GM19468 (cell line): Measurements from ENCODE around the gene CCNL1.
"Not testable (repeated sequence)": the region's sequence is repeated elsewhere in the genome, so short reads cannot be mapped to it uniquely, and the experiment has no call there.

Experiments used
- ATAC-seq: cut with Tn5 transposase; IDR thresholded peaks from one replicate; pipeline ENCODE4 v1.9.1; 2021; ENCODE audit warnings: mild to moderate bottlenecking, moderate library complexity, moderate number of reproducible peaks; ENCODE audit not compliant: unreplicated experiment; ENCODE audit errors: extremely low read depth

CCNL1 gene

DNA sequence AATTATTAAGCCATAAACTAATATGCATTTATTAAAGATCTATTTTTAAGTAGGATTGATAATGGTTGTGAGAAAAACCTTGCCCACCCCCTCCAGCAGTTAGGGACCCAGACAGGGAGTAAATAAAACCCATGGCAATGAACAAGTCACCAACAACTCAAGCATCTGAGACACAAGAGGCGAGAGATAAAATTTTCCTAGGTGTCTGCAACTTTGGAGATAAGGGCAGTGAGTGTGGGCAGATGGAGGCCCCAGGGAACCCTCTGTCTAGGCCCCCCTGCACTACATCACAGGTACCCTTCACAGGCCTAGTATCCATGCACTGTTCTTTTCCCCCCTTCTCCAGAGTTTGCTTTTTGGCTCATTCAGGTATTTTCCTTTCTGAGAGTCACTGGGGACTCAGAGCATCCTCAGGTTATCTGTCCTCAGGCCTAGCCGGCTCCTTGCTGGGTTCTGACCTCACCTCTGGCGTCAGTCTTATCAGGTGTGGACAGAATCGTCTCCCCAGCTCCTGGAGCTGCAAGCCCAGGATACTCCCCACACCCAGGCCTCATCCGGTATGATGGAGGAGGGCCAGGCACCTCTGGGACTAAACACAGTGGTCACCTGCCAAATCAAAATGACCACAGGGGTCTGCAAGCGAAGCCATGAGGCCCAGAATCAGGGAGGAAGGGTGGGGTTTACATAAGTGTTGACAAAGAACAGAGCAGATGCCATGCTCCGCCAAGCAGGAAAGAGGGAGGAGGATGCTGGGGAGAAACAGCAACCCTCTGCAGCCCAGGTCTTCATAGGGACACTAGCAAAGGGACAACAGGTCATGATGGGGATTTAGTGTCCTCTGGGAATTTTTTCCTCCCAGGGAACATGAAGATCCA, 50.4 kb downstream of the CCNL1 start:
- ATAC-seq: no peak

GRCh38 chr3:157107644-157108133, 52.3 kb downstream of the CCNL1 start:
- no peak for ATAC-seq

DNA sequence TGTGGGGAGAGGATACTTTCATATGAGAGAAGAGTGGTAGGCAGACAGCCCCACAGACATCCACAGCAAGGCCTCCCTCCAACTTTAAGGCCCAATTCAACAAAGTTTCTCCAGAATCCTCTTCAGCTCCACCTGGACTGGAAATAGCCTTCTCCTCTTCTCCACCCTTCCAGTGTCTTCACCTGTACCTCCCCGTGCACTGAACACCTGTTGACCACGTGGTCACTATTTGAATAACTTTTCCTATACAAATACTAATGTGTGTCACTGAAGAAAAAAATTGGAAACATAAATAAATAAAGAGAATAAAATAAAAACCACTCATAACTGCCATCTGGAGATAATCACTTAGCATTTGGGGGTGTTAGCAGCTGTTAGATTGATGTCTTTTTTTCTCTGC, 52.9 kb downstream of the CCNL1 start:
- ATAC-seq: no peak

GRCh38 chr3:157104928-157105652, 54.9 kb downstream of the CCNL1 start:
- peak; percentile 41 for ATAC-seq

DNA sequence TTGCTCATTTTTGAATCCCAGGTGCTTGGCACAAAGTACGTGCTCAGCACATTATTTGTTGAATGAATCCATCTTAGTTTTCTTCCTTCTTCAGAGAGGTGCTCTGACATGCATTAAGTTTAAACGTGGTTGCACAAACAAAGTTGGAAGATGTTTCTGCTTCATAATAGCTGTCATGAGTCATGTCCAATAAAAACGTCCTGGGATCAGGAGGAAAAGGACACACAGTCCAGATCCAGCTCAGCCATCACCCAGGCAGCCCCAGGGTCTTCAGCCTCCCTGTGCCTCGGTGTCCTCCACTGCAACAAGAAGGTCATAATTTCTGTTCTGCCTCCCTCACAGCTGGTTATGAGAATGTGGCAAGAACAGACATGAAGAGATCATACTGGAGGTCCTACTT, 55.4 kb downstream of the CCNL1 start:
- ATAC-seq: no peak

DNA sequence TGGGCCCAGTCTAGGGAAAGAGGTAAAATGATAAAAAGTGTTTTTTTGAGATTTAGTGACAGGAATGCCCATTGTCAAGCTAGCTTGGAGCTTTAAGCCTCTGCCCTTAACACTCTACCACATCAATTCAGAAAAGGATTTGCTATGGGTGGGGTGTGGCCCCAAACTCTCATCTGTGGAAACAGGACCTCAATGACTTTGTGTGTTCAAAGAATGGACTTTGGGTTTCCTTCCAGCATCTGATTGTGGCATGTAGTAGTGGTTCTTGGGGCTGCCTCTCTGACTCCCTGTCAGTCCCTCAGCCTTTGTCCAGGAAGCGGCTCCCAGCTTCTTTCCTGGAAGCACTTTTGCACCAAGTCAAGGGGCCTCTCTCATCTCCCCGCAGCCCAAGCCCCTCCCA, 56.1 kb downstream of the CCNL1 start:
- ATAC-seq: no peak

- ATAC-seq: peak; percentile 95
Measured at GRCh38 chr3:157103280-157103679, 56.7 kb downstream of the CCNL1 start.

GRCh38 chr3:157102595-157102994, 57.4 kb downstream of the CCNL1 start:
- ATAC-seq: not testable (repeated sequence)

DNA sequence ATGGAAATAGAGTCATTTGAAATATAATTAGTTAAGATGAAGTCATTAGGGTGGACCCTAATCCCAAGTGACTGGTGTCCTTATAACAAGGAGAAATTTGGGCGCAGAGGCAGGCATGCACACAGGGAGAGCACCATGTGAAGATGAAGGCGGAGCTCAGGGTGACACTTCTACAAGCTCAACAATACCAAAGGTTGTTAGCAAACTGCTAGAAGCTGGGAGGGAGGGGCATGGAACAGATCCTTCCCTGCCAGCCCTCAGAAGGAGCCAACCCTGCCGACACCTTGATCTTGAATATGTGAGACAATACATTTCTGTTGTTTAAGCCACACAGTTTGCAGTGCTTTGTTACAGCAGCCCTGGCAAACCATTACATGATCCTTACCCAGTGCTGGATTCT, 57.8 kb downstream of the CCNL1 start:
- no peak for ATAC-seq

- ATAC-seq: no peak
Measured at GRCh38 chr3:157101486-157101885, 58.5 kb downstream of the CCNL1 start.

- no peak for ATAC-seq
Measured at GRCh38 chr3:157100608-157101396, 59.1 kb downstream of the CCNL1 start.

DNA sequence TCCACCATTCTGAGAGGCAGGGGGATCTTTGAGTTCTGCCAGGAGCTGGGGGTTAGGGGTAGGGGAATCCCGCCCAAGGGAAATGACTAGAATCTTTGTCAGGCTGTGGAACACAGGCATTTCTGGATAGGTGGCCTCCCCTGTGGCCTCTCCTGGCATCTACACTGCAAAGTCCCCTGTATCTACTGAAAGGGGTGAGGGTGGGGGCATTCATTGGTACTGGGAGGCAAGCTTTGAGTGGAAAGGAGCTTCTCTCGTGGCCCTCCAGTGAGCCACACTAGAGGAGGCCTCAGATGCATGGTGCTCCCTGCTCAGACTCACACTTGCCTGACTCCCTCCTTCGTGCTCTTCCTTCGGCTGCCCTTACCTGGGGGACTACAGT, 59.9 kb downstream of the CCNL1 start:
- ATAC-seq: no peak

GRCh38 chr3:157099326-157100095, 60.4 kb downstream of the CCNL1 start:
- ATAC-seq: no peak

DNA sequence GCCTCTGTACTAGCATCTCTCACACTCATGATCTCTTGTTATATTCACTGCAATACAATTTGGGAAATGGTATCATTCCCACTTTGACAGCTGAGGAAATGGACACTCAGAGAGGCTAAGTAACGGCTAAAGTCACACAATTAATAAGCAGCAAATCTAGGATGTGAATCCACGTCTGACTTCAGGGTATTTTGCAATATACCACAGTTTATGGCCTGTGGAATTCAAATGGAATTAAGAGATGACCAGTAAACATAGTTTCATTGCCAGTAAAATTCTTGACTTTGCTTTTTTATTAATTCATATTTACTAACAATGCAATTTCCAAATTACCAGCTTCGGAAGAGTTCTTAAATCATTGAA, 61.1 kb downstream of the CCNL1 start:
- no peak for ATAC-seq

DNA sequence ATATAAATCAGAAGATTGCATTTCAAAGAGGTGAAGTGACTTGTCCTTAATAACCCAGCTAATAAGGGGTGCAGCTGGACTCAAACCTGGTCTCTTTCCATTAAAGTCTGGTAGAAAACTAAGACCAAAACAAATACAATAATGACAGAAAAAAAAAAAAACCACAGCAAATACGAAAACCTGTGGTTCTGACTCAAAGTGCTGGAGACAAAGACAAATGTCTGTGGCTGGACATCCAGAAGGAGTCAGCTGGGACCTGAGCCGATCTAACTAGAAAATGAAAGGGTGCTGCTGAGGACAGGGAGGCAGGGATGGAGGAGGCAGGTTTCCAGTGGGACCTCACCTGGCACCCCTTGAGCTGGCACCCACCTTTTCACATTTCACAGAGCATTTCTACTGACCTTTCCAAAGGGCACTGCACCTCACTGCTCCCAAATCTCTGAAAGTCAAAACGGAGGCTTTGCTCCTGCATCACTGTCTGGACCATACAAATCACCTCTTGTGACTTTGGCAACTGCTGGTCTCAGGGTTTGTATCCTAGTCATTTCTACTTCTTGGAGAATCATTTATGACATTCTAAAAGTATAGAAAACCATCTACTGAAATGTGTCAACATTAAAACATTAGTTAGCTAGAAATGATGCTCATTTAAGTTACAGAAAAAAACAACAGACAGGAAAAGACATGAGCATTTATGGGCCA, 61.7 kb downstream of the CCNL1 start:
- ATAC-seq: no peak
